ENCODE results near the gene KIF27. TPM values are rescaled to one million over a fixed set of nuclear protein-coding genes. Genes with fewer than 3 reads are reported as not detected.

KIF27 gene
- total and polyA plus RNA-seq, 10 of the 15 experiments (the other 5 are each of a cell fraction or from before 2014, with no cell fraction given) = 0.64 to 3.3 (median 1.3) TPM

DNA sequence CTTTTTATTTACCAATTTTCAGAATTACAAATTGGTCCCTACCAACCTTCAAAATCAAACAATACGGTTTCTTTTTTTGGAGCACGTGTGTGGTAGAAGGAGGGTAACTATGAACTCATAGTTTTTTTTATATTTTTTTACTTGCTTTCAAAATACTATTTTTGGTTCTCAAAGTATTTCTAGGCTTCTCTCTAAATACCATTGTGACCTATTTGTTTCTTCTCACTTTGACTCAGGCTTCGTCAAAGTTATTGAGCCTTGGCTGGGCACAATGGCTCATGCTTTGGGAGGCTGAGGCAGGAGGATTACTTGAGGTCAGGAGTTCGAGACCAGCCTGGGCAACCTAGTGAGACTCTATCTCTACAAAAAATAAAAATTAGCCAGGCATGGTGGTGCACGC, 11.6 kb upstream of the KIF27 start (continued):
- TF ChIP-seq, protein P1, sequence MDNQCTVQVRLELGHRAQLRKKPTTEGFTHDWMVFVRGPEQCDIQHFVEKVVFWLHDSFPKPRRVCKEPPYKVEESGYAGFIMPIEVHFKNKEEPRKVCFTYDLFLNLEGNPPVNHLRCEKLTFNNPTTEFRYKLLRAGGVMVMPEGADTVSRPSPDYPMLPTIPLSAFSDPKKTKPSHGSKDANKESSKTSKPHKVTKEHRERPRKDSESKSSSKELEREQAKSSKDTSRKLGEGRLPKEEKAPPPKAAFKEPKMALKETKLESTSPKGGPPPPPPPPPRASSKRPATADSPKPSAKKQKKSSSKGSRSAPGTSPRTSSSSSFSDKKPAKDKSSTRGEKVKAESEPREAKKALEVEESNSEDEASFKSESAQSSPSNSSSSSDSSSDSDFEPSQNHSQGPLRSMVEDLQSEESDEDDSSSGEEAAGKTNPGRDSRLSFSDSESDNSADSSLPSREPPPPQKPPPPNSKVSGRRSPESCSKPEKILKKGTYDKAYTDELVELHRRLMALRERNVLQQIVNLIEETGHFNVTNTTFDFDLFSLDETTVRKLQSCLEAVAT (IDR thresholded peaks at IDR 0.05) = no peak

DNA sequence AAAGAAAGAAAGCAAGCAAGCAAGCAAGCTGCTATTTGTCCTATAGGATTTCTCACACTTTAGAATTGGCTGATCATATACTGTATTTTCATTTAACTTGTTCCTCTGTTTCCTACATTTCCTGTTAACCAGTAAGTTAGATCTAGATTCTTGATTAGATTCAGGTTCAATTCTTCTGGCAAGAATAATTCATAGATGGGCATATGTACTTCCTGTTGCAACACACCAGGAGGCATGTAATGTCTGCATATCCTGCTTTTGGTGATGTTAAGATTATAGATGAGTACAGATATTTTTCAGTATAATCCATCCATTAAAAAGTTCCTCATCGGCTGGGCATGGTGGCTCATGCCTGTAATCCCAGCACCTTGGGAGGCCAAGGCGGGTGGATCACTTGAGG, 10.8 kb upstream of the KIF27 start:
- Histone ChIP-seq H2AFZ (ENCODE audit: control insufficient read depth, low read depth, low read length) (no peak overlapping the region), H3K27me3 (replicated peaks in 1 of 2; ENCODE audit: control insufficient read depth in 2 of 2, insufficient read depth in 2 of 2, low read length in 1 of 2) (no peaks in the 10 kb centered on the region), H3K4me3 (no peak overlapping the region), H3K4me2 (ENCODE audit: control insufficient read depth, insufficient read depth) (no peak overlapping the region), H3K4me1 (ENCODE audit: control insufficient read depth, insufficient read depth, low read length) (no peaks in the 10 kb centered on the region), H4K20me1 (ENCODE audit: control insufficient read depth, insufficient read depth) (no peaks in the 10 kb centered on the region), H3K9me3 (replicated peaks; ENCODE audit: control insufficient read depth, insufficient read depth, low read length) (no peaks in the 10 kb centered on the region), H3K79me2 (ENCODE audit: control insufficient read depth, insufficient read depth, low read length) (no peaks in the 10 kb centered on the region), H3K9ac (ENCODE audit: control insufficient read depth, insufficient read depth, low read length) (no peak overlapping the region), H3K36me3 (ENCODE audit: control insufficient read depth in 2 of 2, insufficient read depth in 2 of 2, low read length in 1 of 2) (no peaks in the 10 kb centered on the region), H3K27ac (ENCODE audit: control insufficient read depth, insufficient read depth) (no peak overlapping the region)
- no peak for DNase-seq (ENCODE audit: low read depth, low spot score)
- POLR2A ChIA-PET = no interaction called here
- 68% methylated on average over 2 of the region's 2 CpGs for WGBS (ENCODE audit: insufficient coverage, insufficient replicate concordance, low lambda C conversion rate, missing lambda C conversion rate)
- intact Hi-C loops (cut with micrococcal nuclease; ENCODE audit: unreplicated experiment) = no loop called here
- ATAC-seq = no peak
- SMC1A ChIA-PET (ENCODE audit: uncharacterized antibody, unreplicated experiment) = interaction anchor here (0.7 to 2.2 kb wide), 3 partner anchors 227 to 414 kb away, joined by 3 to 10 read pairs (median 5); no protein-coding TSS in a partner anchor
- RAD21 ChIA-PET (ENCODE audit: unreplicated experiment) = no interaction called here
- BruUV-seq (replicated peaks) = no TSS peak
- CTCF ChIA-PET = interaction anchor here (0.6 kb wide), 1 partner anchor 385 kb away, joined by 3 read pairs; no protein-coding TSS in a partner anchor
- in situ Hi-C loops (cut with MboI) = no loop called here
- FAIRE-seq = no peak
- TF ChIP-seq, protein P2, sequence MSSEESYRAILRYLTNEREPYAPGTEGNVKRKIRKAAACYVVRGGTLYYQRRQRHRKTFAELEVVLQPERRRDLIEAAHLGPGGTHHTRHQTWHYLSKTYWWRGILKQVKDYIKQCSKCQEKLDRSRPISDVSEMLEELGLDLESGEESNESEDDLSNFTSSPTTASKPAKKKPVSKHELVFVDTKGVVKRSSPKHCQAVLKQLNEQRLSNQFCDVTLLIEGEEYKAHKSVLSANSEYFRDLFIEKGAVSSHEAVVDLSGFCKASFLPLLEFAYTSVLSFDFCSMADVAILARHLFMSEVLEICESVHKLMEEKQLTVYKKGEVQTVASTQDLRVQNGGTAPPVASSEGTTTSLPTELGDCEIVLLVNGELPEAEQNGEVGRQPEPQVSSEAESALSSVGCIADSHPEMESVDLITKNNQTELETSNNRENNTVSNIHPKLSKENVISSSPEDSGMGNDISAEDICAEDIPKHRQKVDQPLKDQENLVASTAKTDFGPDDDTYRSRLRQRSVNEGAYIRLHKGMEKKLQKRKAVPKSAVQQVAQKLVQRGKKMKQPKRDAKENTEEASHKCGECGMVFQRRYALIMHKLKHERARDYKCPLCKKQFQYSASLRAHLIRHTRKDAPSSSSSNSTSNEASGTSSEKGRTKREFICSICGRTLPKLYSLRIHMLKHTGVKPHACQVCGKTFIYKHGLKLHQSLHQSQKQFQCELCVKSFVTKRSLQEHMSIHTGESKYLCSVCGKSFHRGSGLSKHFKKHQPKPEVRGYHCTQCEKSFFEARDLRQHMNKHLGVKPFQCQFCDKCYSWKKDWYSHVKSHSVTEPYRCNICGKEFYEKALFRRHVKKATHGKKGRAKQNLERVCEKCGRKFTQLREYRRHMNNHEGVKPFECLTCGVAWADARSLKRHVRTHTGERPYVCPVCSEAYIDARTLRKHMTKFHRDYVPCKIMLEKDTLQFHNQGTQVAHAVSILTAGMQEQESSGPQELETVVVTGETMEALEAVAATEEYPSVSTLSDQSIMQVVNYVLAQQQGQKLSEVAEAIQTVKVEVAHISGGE (CRISPR knock-in tag; IDR thresholded peaks at IDR 0.05) = no peak
- no peak for TF ChIP-seq RCOR1 (conservative IDR thresholded peaks at IDR 0.05; ENCODE audit: low read depth, low read length)
- no peak for TF ChIP-seq NBN (IDR thresholded peaks at IDR 0.05)
- TF ChIP-seq, protein P3, sequence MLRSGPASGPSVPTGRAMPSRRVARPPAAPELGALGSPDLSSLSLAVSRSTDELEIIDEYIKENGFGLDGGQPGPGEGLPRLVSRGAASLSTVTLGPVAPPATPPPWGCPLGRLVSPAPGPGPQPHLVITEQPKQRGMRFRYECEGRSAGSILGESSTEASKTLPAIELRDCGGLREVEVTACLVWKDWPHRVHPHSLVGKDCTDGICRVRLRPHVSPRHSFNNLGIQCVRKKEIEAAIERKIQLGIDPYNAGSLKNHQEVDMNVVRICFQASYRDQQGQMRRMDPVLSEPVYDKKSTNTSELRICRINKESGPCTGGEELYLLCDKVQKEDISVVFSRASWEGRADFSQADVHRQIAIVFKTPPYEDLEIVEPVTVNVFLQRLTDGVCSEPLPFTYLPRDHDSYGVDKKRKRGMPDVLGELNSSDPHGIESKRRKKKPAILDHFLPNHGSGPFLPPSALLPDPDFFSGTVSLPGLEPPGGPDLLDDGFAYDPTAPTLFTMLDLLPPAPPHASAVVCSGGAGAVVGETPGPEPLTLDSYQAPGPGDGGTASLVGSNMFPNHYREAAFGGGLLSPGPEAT (IDR thresholded peaks at IDR 0.05; ENCODE audit: low read depth) = no peak
- TF ChIP-seq DPF2 (IDR thresholded peaks at IDR 0.05) = no peak
- TF ChIP-seq, protein P4, sequence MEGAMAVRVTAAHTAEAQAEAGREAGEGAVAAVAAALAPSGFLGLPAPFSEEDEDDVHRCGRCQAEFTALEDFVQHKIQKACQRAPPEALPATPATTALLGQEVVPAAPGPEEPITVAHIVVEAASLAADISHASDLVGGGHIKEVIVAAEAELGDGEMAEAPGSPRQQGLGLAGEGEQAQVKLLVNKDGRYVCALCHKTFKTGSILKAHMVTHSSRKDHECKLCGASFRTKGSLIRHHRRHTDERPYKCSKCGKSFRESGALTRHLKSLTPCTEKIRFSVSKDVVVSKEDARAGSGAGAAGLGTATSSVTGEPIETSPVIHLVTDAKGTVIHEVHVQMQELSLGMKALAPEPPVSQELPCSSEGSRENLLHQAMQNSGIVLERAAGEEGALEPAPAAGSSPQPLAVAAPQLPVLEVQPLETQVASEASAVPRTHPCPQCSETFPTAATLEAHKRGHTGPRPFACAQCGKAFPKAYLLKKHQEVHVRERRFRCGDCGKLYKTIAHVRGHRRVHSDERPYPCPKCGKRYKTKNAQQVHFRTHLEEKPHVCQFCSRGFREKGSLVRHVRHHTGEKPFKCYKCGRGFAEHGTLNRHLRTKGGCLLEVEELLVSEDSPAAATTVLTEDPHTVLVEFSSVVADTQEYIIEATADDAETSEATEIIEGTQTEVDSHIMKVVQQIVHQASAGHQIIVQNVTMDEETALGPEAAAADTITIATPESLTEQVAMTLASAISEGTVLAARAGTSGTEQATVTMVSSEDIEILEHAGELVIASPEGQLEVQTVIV (IDR thresholded peaks at IDR 0.05; ENCODE audit: borderline replicate concordance, partially characterized antibody) = no peak
- no peak for TF ChIP-seq CBFB (IDR thresholded peaks at IDR 0.05; ENCODE audit: low read depth)

Measured in GM12878 (cell line).